GM19463 (cell line): ENCODE measurements around the gene S1PR5.
"Not testable (repeated sequence)": the region's sequence is repeated elsewhere in the genome, so short reads cannot be mapped to it uniquely, and the experiment has no call there.

Experiments used
- ATAC-seq: cut with Tn5 transposase; IDR thresholded peaks from one replicate; pipeline ENCODE4 v1.9.1; 2021; ENCODE audit warnings: mild to moderate bottlenecking, moderate library complexity; ENCODE audit not compliant: unreplicated experiment

The S1PR5 gene

DNA sequence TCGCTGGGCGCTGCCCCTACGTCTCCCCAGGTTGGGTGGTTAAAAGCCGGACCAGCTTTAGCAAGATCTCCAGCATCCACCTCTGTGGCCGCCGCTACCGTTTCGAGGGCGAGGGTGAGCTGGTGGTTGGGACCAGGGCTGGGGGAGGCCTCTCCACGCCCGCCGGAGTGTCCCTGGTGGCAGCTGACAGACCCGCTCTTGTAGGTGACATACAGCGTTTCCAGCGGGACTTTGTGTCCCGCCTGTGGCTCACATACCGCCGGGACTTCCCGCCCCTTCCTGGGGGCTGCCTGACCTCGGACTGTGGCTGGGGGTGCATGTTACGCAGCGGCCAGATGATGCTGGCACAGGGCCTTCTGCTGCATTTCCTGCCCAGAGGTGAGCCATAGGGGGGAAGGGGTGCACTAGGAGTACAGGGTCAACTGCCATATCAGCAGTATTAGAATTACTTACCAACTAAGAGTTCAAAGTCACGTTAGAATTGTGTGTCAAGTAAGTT, 27.6 kb upstream of the S1PR5 start:
- no peak for ATAC-seq

DNA sequence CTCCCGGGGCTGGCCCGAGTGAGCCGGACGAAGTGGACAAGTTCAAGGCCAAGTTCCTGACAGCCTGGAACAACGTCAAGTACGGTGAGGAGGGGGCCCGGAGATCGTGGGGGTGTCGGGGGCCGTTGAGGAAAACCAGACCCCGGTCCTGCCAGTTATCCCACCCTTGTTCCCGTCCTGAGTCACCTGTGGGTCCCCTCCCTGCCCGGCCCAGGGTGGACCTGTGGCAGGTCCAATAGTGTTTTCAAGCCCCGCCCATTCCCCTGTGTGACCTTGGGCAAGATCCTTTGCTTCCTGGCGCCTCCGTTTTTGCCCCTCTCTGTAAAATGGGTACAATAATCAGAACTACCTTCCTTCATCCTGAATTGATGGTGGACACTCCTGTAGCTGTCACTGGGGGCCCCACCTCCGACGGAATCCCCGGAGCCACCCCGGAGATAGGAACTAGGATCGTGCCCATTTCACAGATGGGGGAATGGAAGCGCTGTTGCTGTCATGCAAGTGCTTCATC, 27.1 kb upstream of the S1PR5 start:
- no peak for ATAC-seq

DNA sequence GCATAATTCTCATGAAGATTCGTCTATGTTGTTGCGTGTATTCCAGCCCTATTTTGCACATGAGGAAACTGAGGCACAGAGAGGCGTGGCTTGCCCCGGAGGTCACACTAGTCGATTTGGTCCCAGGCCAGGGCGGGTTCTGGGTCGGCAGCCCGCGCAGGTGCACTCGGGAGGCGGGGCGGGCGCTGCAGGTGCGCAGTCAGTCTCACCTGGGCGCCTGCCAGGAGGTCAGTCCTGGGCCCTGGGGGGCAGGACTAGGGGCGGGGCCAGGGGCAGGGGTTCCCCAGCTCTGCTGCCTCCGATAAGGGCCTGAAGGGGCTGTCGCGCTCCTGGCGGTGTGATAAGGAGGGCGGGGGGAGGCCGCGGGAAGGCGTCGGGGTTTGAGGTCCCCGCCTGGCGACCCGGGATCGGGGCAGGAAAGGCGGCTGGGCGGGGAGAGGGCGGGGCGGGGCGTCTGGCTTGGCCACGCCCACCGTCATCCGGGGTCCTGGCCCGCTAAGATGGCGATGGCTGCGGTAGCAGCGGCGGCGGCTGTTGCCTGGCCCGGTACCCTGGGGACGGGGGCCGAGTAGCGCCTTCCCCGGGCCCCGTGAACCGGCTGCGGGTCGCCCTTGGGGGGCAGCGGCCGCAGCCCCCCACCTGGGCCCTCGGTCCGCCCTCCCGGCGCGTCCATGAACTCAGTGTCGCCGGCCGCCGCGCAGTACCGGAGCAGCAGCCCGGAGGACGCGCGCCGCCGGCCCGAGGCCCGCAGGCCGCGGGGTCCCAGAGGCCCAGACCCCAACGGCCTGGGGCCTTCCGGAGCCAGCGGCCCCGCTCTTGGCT, 26.4 kb upstream of the S1PR5 start, which contains the start of gene ATG4D:
Gene ATG4D (plus strand): TSS at position 485 of the 822 bp plus-strand sequence. CDS start 187 bp downstream, at position 672.
- ATAC-seq, result peak; percentile 71

DNA sequence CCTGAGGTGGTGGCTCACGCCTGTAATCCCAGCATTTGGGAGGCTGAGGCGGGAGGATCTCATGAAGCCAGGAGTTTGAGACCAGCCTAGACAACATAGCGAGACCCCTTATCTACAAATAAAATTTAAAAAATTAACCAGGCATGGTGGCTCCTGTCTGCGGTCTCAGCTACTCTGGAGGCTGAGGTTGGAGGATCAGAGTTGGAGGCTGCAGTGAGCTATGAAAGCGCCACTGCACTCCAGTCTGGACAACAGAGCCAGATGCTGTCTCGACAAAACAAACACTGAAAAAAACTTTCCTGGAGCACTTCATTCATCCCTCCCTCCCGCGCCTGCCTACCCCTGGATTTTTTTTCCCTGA, 25.8 kb upstream of the S1PR5 start:
- no peak for ATAC-seq

DNA sequence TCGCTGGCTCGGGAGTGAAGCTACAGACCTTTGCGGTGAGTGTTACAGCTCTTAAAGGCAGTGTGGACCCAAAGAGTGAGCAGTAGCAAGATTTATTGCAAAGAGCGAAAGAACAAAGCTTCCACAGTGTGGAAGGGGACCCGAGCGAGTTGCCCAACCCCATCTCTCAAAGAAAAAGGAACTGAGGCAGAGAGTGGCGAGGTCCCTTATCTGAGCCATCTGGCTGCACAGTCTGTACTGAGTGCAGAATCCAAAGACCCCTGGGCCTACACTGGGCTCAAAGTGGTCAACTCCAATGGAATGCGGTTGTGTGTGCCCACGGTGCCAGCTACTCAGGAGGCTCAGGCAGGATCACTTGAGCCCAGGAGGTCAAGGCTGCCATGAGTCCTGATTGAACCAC, 21.8 kb upstream of the S1PR5 start:
- ATAC-seq, result not testable (repeated sequence)

DNA sequence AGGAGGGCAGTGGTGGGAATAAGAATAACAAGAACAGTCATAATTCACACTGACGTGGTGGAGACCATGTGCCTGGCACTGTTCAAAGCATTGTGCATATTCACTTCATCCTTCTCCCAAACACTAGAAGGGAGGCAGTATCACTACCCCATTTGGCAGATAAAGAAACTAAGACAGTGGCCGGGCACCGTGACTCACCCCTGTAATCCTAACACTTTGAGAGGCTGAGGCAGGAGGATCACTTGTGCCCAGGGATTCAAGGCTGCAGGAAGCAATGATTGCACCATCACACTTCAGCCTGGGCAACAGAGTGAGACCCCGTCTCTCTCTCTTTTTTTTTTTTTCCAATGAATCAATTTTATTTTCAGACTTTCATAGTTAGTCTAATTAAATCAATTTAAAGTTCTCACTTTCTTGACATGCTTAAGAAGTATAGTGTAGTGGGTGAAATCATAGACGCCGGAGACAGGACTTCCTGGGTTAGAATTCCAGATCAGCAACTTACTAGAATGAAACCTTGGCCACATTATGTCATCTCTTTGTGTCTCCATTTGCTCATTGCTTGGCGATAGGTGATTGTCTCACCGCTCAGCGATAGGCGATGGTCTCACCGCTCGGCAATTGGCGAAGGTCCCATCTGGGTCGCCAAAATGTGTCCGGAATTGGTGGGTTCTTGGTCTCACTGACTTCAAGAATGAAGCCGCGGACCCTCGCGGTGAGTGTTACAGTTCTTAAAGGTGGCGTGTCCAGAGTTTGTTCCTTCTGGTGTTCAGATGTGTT, 21.1 kb upstream of the S1PR5 start:
- ATAC-seq, result no peak

DNA sequence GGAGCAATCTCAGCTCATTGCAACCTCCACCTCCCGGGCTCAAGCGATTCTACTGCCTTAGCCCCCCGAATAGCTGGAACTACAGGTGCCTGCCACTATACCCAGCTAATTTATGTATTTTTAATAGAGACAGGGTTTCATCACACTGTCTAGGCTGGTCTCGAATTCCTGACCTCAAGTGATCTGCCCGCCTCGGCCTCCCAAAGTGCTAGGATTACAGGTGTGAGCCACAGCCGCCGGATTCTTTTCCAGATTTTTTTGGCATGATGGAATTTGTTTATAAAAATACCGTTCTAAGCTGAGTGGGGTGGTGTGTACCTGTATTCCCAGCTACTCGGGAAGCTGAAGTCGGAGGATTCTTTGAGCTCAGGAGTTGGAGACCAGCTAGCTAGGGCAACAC, 20.4 kb upstream of the S1PR5 start:
- no peak for ATAC-seq

DNA sequence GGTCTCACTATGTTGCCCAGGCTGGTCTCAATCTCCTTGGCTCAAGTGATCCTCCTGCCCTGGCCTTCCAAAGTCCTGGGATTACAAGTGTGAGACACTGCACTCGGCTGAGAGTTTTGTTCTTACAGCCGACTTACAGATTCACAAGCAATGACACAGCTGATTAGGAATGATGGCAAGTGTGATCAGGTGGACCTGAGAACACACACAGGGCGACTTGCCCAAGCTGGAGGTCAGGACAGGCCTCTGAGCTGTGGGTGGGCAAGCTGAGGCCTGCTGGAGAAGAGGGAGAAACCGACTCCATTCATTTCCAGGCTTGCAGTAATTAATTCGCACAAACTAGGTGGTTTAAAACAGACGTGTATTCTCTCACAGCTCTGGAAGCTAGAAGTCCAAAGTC, 18.4 kb upstream of the S1PR5 start:
- ATAC-seq, result no peak

DNA sequence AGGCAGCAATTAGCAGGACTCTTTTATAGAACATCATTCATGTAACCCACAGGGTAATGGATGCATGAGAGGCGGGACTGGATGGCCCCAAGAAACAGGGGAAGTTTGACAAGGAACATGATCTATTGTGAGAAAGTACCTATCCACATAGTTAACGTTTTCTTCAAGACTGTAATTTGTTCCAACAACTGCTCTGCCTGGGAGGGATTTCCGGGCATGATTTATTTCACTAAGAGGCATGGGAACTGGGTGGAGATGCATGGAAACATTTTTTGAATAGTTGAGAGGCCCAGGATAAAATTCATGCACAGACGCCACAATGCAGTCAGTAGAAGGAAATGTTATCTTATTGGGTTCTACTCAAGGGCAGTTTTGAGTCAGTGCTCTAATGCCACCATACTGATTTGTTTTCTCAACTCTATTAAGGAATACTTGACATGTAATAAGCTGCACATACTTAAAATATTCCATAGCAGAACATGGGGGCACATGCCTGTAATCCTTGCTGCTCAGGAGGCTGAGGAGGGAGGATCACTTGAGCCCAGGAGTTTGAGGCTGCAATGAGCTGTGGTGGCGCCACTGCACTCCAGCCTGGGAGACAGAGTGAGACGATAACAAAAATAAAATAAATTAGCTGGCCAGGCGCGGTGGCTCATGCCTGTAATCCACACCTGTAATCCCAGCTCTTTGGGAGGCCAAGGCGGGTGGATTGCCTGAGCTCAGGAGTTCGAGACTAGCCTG, 16.6 kb upstream of the S1PR5 start:
- no peak for ATAC-seq

DNA sequence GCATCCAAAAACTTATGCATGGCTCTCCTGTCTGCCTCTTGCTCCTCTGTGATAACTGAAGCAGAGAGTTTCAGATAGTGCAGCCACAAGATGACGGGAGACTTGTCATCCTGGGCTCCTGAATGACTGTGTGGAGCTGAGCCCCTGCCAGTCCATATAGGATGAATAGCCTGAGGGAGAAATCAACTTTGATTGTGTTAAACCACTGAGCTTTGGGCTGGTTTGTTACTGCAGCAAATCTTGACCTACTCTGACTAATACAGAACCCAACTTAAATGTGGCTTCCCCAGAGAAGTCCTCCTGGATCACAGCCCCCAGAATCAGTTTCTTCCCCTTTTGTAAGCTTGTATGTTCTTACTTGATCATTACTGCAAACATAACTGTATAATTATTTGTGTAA, 15.2 kb upstream of the S1PR5 start:
- ATAC-seq, result no peak

DNA sequence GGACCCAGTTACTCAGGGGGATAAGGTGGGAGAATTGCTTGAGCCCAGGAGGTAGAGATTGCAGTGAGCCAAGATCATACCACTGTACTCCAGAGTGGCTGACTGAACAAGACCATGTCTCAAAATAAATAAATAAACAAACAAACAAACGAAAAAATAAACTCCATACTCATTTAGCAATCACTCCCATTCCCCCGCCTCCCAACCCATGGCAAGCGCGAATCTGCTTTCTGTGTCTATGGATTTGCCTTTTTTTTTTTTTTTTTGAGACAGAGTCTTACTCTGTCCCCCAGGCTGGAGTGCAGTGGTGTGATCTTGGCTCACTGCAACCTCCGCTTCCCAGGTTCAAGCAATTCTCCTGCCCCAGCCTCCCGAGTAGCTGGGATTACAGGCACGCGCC, 9.6 kb upstream of the S1PR5 start:
- not testable (repeated sequence) for ATAC-seq

DNA sequence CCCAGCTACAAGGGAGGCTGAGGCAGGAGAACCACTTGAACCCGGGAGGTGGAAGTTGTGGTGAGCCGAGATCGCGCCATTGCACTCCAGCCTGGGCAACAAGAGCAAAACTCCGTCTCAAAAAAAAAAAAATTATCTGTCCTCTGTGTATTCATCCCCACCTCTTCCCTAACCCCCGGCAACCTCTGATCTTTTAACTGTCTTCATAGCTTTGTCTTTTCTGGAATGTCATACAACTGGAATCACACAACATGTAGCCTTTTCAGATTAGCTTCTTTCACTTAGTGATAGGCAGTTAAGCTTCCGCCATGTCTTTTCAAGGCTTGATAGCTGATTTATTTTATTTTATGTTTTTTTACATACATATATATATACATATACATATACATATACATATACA, 8.4 kb upstream of the S1PR5 start:
- no peak for ATAC-seq

DNA sequence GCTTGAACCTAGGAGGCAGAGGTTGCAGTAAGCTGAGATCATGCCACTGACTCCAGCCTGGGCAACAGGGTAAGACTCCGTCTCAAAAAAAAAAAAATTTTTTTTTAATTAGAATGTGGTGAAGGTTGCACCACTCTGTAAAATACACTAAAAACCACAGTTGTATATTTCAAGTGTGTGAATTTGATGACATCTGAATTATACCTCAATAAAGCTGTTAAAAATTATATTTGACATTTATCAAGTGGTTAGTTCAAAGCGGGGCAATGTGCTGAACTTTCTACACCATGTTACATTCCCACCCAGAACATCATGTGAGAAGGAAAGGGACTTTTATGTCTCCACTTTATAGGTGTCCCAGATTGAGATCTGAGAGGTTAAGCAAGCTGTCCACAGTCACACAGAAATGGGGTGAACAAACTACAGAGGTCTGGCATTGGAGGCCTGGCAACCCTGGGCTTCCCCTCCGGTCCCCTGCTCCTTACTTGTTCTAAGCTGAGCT, 5.9 kb upstream of the S1PR5 start:
- no peak for ATAC-seq

DNA sequence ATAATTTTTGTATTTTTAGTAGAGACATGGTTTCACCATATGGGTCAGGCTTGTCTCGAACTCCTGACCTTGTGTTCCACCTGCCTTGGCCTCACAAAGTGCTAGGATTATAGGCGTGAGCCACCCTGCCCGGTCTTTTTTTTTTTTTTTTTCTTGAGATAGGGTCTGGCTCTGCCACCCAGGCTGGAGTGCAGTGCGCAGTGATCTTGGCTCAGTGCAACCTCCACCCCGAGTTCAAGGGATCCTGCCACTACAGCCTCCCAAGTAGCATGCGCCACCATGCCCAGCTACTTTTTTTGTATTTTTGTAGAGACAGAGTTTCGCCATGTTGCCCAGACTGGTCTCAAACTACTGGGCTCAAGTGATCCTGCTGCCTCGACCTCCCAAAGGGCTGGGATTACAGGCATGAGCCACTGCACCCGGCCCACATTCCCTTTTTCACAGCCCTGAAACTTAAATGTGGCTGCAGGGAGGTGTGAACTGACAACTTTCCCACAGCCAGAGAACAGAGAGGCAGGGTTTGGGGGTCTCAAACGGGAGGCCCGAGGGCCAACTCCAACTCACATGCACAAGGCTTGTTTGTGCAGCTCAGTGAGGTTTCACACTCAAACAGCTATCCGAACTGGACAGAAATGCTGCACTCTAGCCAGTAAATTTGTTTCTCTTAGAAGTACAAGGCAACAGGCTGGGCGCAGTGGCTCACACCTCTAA, 4.4 kb upstream of the S1PR5 start:
- ATAC-seq, result no peak

DNA sequence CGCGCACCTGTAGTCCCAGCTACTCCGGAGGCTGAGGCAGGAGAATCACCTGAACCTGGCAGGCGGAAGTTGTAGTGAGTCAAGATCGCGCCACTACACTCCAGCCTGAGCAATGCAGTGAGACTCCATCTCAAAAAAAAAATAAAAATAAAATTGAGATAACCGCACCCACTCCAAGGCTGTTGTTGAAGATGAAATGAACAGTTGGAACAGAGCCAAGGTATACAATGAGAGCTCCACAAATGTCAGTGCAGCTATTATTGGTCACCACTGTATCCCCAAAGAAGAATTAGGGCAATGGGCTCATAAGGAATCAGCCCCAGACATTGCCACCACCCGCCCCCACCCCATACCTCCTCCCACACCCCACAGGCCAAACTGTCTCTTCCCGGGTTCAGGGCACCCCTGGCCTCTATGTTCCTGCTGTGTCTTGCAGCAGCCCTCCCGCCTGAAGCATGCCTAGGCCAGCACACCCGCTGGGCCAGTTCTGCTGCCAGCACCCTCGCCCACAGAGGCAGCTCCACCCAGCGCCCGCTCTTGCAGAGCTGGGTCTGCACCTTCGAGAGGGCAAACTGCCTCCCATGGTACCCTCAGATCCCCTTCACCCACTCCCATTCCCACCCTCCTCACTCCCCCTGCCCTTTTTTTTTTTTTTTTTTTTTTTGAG, 3.5 kb upstream of the S1PR5 start:
- no peak for ATAC-seq

DNA sequence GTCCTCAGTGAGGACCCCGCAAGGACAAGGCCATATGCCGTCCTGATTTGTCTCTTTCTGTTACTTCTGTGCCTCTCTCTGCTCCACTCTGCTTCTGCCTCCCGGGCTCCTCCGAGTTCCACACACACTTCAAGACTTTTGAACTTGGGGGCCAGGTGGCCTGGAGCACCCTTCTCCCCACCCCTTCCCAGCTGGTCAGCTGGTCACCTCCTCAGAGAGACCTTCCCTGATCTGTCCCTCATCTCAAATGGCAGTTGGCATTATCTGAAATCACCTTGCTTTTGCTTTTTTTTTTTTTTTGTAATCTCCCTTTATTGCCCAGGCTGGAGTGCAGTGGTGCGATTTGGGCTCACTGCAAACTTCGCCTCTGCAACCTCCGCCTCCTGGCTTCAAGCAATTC, 2.2 kb upstream of the S1PR5 start:
- ATAC-seq, result no peak

DNA sequence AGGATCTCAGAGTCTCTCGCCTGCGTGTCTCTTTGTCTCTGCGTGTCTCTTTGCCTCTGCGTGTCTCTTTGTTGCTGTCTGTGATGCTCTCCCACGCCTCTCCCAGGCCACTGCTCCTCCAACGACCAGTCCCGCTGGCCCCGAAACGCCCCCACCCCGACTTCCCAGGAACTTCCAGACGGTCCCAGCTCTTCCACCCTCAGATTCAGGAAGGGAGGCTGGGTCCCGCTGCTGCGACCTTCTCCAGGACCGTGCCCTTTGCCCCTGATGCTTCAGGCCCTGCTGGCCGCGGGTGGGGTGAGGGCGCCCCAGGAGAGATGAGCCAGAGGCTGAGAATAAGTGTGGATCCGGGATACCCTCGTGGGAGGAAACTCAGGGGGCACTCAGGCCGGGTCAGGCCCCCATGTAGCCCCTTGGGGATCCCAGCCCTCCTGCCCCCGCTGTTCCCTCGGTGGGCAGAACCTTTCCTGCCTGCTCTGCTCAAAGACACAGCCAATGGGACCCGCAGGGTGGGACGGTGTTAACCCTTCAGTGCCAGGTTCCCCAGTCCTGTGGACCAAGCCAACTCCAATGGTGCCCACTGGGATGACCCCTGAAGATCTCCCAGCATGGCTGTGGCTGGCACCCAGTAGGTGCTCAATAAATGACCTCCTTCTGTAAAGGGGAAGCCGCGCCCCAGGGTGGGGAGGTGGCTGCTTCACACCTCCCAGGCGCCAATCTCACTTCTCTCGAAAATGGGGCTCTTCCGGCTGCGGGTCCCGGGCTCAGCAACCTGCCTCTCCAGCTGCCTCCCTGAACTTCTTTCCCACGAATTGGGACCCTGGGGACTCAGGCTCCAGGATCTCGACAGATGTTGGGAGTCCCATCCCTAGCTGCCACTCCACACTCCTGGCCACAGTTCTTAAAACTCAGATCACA, 1.5 kb upstream of the S1PR5 start:
- no peak for ATAC-seq

DNA sequence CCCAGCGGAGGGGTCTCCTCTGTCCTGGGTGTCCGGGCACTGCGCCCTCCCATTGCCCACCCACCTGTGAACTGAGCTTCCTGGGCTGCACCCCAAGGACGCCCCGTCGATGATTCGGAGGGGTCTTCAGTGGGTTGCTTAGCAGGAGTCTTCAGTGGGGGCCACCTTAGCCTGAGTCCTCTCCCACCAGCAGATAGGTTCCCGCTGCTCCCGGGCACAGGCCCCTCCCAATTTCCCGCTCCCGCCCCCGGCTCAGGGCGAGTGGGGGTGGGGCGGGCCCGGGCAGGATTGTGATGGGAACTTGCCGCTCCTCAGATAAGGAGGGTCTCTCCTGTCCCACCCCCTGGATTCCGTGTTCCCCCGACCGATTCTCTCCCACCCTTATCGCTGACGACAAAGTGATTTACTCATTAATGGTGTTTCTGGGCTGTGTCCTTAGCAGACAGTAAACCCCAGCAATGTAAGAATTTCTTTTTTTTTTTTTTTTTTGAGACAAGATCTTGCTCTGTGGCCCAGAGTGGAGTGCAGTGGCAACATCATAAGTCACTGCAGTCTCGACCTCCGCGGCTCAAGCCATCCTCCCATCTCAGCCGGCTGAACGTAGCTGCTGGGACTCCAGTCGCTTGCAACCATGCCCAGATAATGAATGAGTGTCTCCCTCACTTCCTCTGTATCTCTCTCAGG, 655 bp upstream of the S1PR5 start:
- ATAC-seq, result no peak
